ENCODE data around the gene IDUA.

DNA sequence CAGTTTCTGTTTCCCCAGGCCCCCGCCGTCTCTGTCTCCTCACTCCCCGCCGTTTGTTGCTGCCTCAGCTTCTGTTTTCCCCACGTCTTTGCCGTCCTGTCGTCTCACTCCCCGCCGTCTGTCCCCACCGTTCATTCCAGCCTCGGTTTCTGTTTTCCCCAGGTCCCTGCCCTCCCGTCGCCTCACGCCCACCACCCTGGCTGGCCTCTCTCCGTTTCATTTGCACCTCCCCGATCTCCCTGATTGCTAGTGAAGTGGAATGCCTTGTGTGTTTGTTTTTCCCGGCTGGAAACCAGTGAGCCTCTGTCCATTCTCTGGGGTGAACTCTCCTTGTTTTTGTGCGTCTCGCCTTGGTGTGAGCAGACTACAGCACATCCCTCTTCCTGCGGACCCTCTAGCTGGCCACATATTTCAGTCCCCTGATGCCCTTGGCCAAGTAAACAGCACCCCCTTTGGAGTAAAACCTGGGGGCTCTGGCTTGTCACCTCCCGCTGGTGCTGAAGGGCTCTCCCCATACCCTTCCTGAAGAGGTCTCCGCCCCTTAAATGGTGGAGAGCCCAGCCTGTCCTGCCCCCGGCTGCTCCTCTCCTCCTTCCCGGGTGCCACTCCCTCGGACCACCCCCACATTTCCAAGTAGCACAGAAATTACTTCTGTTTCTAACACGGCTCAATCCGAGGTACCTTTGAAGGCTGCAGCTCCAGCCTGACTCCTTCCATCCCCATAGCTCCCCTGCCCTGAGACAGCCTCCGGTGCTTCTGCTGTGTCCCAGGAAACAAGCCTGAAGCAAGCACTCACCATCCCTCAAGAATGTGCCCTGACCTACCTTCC is 41.4 kb upstream of the IDUA start:
- TF ChIP-seq, protein P1, sequence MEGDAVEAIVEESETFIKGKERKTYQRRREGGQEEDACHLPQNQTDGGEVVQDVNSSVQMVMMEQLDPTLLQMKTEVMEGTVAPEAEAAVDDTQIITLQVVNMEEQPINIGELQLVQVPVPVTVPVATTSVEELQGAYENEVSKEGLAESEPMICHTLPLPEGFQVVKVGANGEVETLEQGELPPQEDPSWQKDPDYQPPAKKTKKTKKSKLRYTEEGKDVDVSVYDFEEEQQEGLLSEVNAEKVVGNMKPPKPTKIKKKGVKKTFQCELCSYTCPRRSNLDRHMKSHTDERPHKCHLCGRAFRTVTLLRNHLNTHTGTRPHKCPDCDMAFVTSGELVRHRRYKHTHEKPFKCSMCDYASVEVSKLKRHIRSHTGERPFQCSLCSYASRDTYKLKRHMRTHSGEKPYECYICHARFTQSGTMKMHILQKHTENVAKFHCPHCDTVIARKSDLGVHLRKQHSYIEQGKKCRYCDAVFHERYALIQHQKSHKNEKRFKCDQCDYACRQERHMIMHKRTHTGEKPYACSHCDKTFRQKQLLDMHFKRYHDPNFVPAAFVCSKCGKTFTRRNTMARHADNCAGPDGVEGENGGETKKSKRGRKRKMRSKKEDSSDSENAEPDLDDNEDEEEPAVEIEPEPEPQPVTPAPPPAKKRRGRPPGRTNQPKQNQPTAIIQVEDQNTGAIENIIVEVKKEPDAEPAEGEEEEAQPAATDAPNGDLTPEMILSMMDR (IDR thresholded peaks at IDR 0.05): no peak
- no peak for TF ChIP-seq POLR2A (IDR thresholded peaks at IDR 0.05)
